ENCODE measurements around the gene DNMT3A.

Gene DNMT3A

GRCh38 chr2:25285265-25286024 lies 56.3 kb downstream of the DNMT3A start:
- Histone ChIP-seq H3K4me2 (ENCODE audit: low read depth, low read length, poor library complexity, severe bottlenecking) (peak overlapping the region; percentile 66), H2AFZ (ENCODE audit: low read length) (no peak overlapping the region), H3K9ac (ENCODE audit: low read depth, low read length, poor library complexity, severe bottlenecking) (peak overlapping the region; percentile 68), H3K9me3 (ENCODE audit: insufficient read depth, low read depth, low read length) (no peaks in the 10 kb centered on the region), H3K9me2 (replicated peaks; ENCODE audit: low read depth, low read length) (no peaks in the 10 kb centered on the region), H3K27me3 (ENCODE audit: insufficient read depth, low read length, poor library complexity, severe bottlenecking) (no peaks in the 10 kb centered on the region), H3K4me3 (ENCODE audit: low read length, poor library complexity, severe bottlenecking) (peak overlapping the region; percentile 58), H3K4me1 (ENCODE audit: insufficient read depth, low read length, poor library complexity, severe bottlenecking) (peaks cover 22% of the 10 kb centered on the region), H3K79me2 (ENCODE audit: insufficient read depth, low read length) (no peaks in the 10 kb centered on the region), H3F3A (ENCODE audit: low read depth) (peaks cover 3% of the 10 kb centered on the region; the same call in 1 of the 2 replicates), H4K20me1 (ENCODE audit: insufficient read depth, low read length, poor library complexity, severe bottlenecking) (no peaks in the 10 kb centered on the region), H3K36me3 (ENCODE audit: insufficient read depth, low read length) (peaks cover 16% of the 10 kb centered on the region; the same call in 1 of the 2 replicates)
- TF ChIP-seq EZH2phosphoT487 (IDR thresholded peaks at IDR 0.05; ENCODE audit: borderline replicate concordance) = no peak
- no peak for TF ChIP-seq CTCF (conservative IDR thresholded peaks at IDR 0.05; ENCODE audit: low read length)

- H3K9ac ChIP-seq (ENCODE audit: low read depth, low read length, poor library complexity, severe bottlenecking) = peak overlapping the region; percentile 68
- TF ChIP-seq EZH2phosphoT487 (IDR thresholded peaks at IDR 0.05; ENCODE audit: borderline replicate concordance) (no peak), CTCF (conservative IDR thresholded peaks at IDR 0.05; ENCODE audit: low read length) (no peak)
Observed at GRCh38 chr2:25284756-25285155, 57.0 kb downstream of the DNMT3A start.

GRCh38 chr2:25283921-25284320 lies 57.8 kb downstream of the DNMT3A start:
- Histone ChIP-seq H2AFZ (ENCODE audit: low read length) (no peak overlapping the region), H3K36me3 (ENCODE audit: insufficient read depth, low read length) (peaks cover 16% of the 10 kb centered on the region; the same call in 1 of the 2 replicates), H3K9me2 (replicated peaks; ENCODE audit: low read depth, low read length) (no peaks in the 10 kb centered on the region), H4K20me1 (ENCODE audit: insufficient read depth, low read length, poor library complexity, severe bottlenecking) (no peaks in the 10 kb centered on the region), H3K4me1 (ENCODE audit: insufficient read depth, low read length, poor library complexity, severe bottlenecking) (peaks cover 27% of the 10 kb centered on the region), H3K4me3 (ENCODE audit: low read length, poor library complexity, severe bottlenecking) (no peak overlapping the region), H3K9ac (ENCODE audit: low read depth, low read length, poor library complexity, severe bottlenecking) (no peak overlapping the region), H3K79me2 (ENCODE audit: insufficient read depth, low read length) (no peaks in the 10 kb centered on the region), H3K9me3 (ENCODE audit: insufficient read depth, low read depth, low read length) (no peaks in the 10 kb centered on the region), H3F3A (ENCODE audit: low read depth) (peaks cover 3% of the 10 kb centered on the region; the same call in 1 of the 2 replicates), H3K27me3 (ENCODE audit: insufficient read depth, low read length, poor library complexity, severe bottlenecking) (no peaks in the 10 kb centered on the region), H3K4me2 (ENCODE audit: low read depth, low read length, poor library complexity, severe bottlenecking) (no peak overlapping the region)
- TF ChIP-seq EZH2phosphoT487 (IDR thresholded peaks at IDR 0.05; ENCODE audit: borderline replicate concordance) = no peak

More at GRCh38 chr2:25284756-25285155, 57.0 kb downstream of the DNMT3A start:
- no peaks in the 10 kb centered on the region for H3K9me2 ChIP-seq (replicated peaks; ENCODE audit: low read depth, low read length)
- H3K79me2 ChIP-seq (ENCODE audit: insufficient read depth, low read length) = no peaks in the 10 kb centered on the region
- no peaks in the 10 kb centered on the region for H4K20me1 ChIP-seq (ENCODE audit: insufficient read depth, low read length, poor library complexity, severe bottlenecking)
- no peak overlapping the region for H2AFZ ChIP-seq (ENCODE audit: low read length)
- H3K36me3 ChIP-seq (ENCODE audit: insufficient read depth, low read length) = peaks cover 16% of the 10 kb centered on the region; the same call in 1 of the 2 replicates
- H3K27me3 ChIP-seq (ENCODE audit: insufficient read depth, low read length, poor library complexity, severe bottlenecking) = no peaks in the 10 kb centered on the region
- H3K4me2 ChIP-seq (ENCODE audit: low read depth, low read length, poor library complexity, severe bottlenecking) = no peak overlapping the region
- no peaks in the 10 kb centered on the region for H3K9me3 ChIP-seq (ENCODE audit: insufficient read depth, low read depth, low read length)
- peaks cover 3% of the 10 kb centered on the region; the same call in 1 of the 2 replicates for H3F3A ChIP-seq (ENCODE audit: low read depth)
- H3K4me3 ChIP-seq (ENCODE audit: low read length, poor library complexity, severe bottlenecking) = no peak overlapping the region
- H3K4me1 ChIP-seq (ENCODE audit: insufficient read depth, low read length, poor library complexity, severe bottlenecking) = peaks cover 22% of the 10 kb centered on the region

All from Loucy (cell line).